K562 (cell line): Measurements from ENCODE around the gene ART1. TPM values are rescaled to one million over a fixed set of nuclear protein-coding genes. Genes with fewer than 3 reads are reported as not detected.
A peak's percentile ranks its signal among the peaks of the same experiment; 100 is the strongest.
"Not testable (repeated sequence)": the region's sequence is repeated elsewhere in the genome, so short reads cannot be mapped to it uniquely, and the experiment has no call there.

Experiments used
- ATAC-seq: fragments of 200-7000 bp; cut with Tn5 transposase; 3 replicates; pipeline ENCODE4 v1.9.1; 2020; ENCODE audit warnings: moderate library complexity
- BruUV-seq: library from RNA; stranded (reverse); fragments of 400-500 nt; replicated peaks from 2 replicates; lab custom pipeline; 2021; lab: Mats Ljungman, UMichigan
- CTCF ChIA-PET: fragments of 300-600 bp; formaldehyde crosslinking; extraction: SDS; loops from one replicate; lab custom pipeline; 2021; ENCODE audit warnings: low intra/inter-chr PET ratio; lab: Yijun Ruan, JAX
- POLR2A ChIA-PET: fragments of 300-600, 350-650 bp; sonication (Branson Sonifier 250); formaldehyde crosslinking; extraction: SDS; loops from one replicate; lab custom pipeline; 2021; ENCODE audit warnings: antibody characterized with exemption, inconsistent platforms; lab: Yijun Ruan, JAX
- DNase-seq, 4 experiments: peaks; one replicate each; pipeline versions ENCODE4 v3.0.0 to v3.0.0-alpha.2; 2011 to 2018; ENCODE audit warnings: low spot score in 3 of 4, mixed read lengths in 3 of 4; ENCODE audit errors: extremely low read depth in 1 of 4
- FAIRE-seq: peaks from 2 replicates; lab custom pipeline; 2011; peaks lifted over from hg19 to GRCh38; lab: Jason Lieb, UNC
- H2AFZ ChIP-seq: 2 replicates; pipeline ENCODE4 v1.6.0; 2011; ENCODE audit warnings: low read depth, low read length, control low read depth, inconsistent platforms
- H3K27ac ChIP-seq: fragments of 200-600 bp; 3 replicates; pipeline ENCODE4 v1.8.0; 2011; ENCODE audit warnings: low read depth, mild to moderate bottlenecking, control low read depth, inconsistent platforms, low read length, moderate library complexity, mixed read lengths; ENCODE audit errors: extremely low read depth
- H3K27me3 ChIP-seq, 2 experiments: fragments of 300-600 bp in 1 of 2; 2 replicates in 1 of 2; 3 replicates in 1 of 2; pipeline versions ENCODE4 v1.6.0 to v1.8.0; 2011; ENCODE audit warnings: inconsistent platforms in 2 of 2, low read length in 2 of 2, mild to moderate bottlenecking in 1 of 2, mixed read lengths in 1 of 2, moderate library complexity in 1 of 2; ENCODE audit not compliant: control insufficient read depth in 2 of 2, insufficient read depth in 2 of 2
- H3K36me3 ChIP-seq: fragments of 300-600 bp; 3 replicates; pipeline ENCODE4 v1.8.0; 2011; ENCODE audit warnings: mild to moderate bottlenecking, low read length, inconsistent platforms; ENCODE audit not compliant: control insufficient read depth, insufficient read depth
- H3K4me1 ChIP-seq, 2 experiments: fragments of 200-600 bp in 1 of 2; replicated peaks in 1 of 2; 2 replicates in 1 of 2; 3 replicates in 1 of 2; pipeline versions ENCODE4 v1.5.1 to v1.8.0; 2011; ENCODE audit warnings: inconsistent platforms in 2 of 2, low read length in 2 of 2, mild to moderate bottlenecking in 1 of 2, mixed read lengths in 1 of 2, moderate library complexity in 1 of 2; ENCODE audit not compliant: control insufficient read depth in 2 of 2, insufficient read depth in 2 of 2
- H3K4me2 ChIP-seq: 2 replicates; pipeline ENCODE4 v1.6.1; 2011; ENCODE audit warnings: low read length, control low read depth, inconsistent platforms, mixed read lengths; ENCODE audit not compliant: insufficient read depth
- H3K4me3 ChIP-seq: fragments of 200-600 bp; sonication (generic), shearing (Covaris generic); 2 replicates; pipeline ENCODE4 v1.5.1; 2016; ENCODE audit warnings: control low read depth, inconsistent platforms
- H3K79me2 ChIP-seq: fragments of 200-600 bp; 3 replicates; pipeline ENCODE4 v1.8.0; 2011; ENCODE audit warnings: low read length, inconsistent platforms; ENCODE audit not compliant: control insufficient read depth, insufficient read depth
- H3K9ac ChIP-seq, 2 experiments: 2 replicates each; pipeline versions ENCODE4 v1.6.0 to v1.6.1; 2011; ENCODE audit warnings: low read depth in 2 of 2, low read length in 2 of 2, control low read depth in 1 of 2, inconsistent platforms in 1 of 2, mild to moderate bottlenecking in 1 of 2, mixed read lengths in 1 of 2; ENCODE audit not compliant: insufficient read depth in 1 of 2
- H3K9me1 ChIP-seq: one replicate; pipeline ENCODE4 v1.6.0; 2011; ENCODE audit warnings: inconsistent platforms, mild to moderate bottlenecking, low read length, moderate library complexity; ENCODE audit not compliant: control insufficient read depth, insufficient read depth
- H3K9me3 ChIP-seq: replicated peaks from 2 replicates; pipeline ENCODE4 v1.5.1; 2011; ENCODE audit warnings: low read depth, low read length, inconsistent platforms; ENCODE audit not compliant: control insufficient read depth, insufficient read depth
- H4K20me1 ChIP-seq: replicated peaks from 2 replicates; pipeline ENCODE4 v1.6.1; 2011; ENCODE audit warnings: low read length, inconsistent platforms, mixed read lengths; ENCODE audit not compliant: control insufficient read depth, insufficient read depth
- CTBP1 ChIP-seq: fragments of 450-650 bp; IDR thresholded peaks from 2 replicates; pipeline ENCODE4 v1.6.1; 2016; ENCODE audit warnings: borderline replicate concordance
- GATA2 ChIP-seq: sonication (generic); formaldehyde crosslinking; IDR thresholded peaks from 2 replicates; pipeline ENCODE4 v1.4.0; 2020; ENCODE audit warnings: mild to moderate bottlenecking, missing genetic modification reagents
- TOE1 ChIP-seq, 2 experiments: fragments of 450-650 bp in 1 of 2; sonication (generic) in 1 of 2; formaldehyde crosslinking in 1 of 2; IDR thresholded peaks; 2 replicates each; pipeline versions ENCODE4 v1.7.1 to v1.8.0; 2016 to 2022; ENCODE audit warnings: borderline replicate concordance in 2 of 2, mild to moderate bottlenecking in 2 of 2, antibody characterized with exemption in 1 of 2, inconsistent platforms in 1 of 2, low read depth in 1 of 2, missing genetic modification reagents in 1 of 2, moderate library complexity in 1 of 2
- ZNF263 ChIP-seq: sonication (generic); formaldehyde crosslinking; IDR thresholded peaks from 2 replicates; pipeline ENCODE4 v1.8.0; 2022; ENCODE audit warnings: mild to moderate bottlenecking, missing genetic modification reagents, borderline replicate concordance
- WGBS: fragments of 100-300 bp; shearing (Covaris generic); methylation state at CpG from one replicate; pipeline ENCODE4 v1.1.6; 2016; ENCODE audit warnings: low coverage, mixed read lengths; ENCODE audit not compliant: insufficient coverage; ENCODE audit errors: missing lambda C conversion rate; 5-methylcytosine and 5-hydroxymethylcytosine counted together
- in situ Hi-C: fragments of 300-500 bp; cut with MboI; formaldehyde crosslinking; loops from 4 replicates; pipeline ENCODE4 v1.15.0; 2018; ENCODE audit warnings: inconsistent platforms, mixed read lengths
- intact Hi-C: fragments of 100-400 bp; cut with micrococcal nuclease; formaldehyde crosslinking; loops from 2 replicates; pipeline ENCODE4 v1.14.2; 2022
- polyA plus RNA-seq, 8 experiments: library from polyadenylated mRNA; depleted of rRNA in 4 of 8; stranded (reverse) in 5 of 8; unstranded in 3 of 8; fragments of >200 nt; fragmentation: Nextera tagmentation in 2 of 8; fragmentation: Illumina TruSeq in 1 of 8; extraction: Ambion mirVana in 2 of 8; extraction: Trizol in 1 of 8; gene quantifications; 2 replicates each; pipeline versions ENCODE4 v1.2.1 to v1.2.3, GENCODE V29; 2011 to 2014; ENCODE audit warnings: inconsistent platforms in 1 of 8, missing spikeins in 1 of 8
- total RNA-seq, 7 experiments: library from RNA; depleted of rRNA in 6 of 7; stranded (reverse); fragments of >200 nt in 6 of 7; fragmentation: Illumina TruSeq in 2 of 7; extraction: Trizol in 2 of 7; gene quantifications; 2 replicates each; pipeline versions ENCODE4 v1.2.1 to v1.2.3, GENCODE V29; 2011 to 2021; ENCODE audit warnings: low replicate concordance in 1 of 7
- TF ChIP-seq, protein P1 (sequence below): fragments of 450-650 bp; IDR thresholded peaks from 2 replicates; pipeline ENCODE4 v1.6.1; 2016

ART1 gene
- total and polyA plus RNA-seq, 9 of the 15 experiments (the other 6 are each of a cell fraction or from before 2014, with no cell fraction given), result not detected

DNA sequence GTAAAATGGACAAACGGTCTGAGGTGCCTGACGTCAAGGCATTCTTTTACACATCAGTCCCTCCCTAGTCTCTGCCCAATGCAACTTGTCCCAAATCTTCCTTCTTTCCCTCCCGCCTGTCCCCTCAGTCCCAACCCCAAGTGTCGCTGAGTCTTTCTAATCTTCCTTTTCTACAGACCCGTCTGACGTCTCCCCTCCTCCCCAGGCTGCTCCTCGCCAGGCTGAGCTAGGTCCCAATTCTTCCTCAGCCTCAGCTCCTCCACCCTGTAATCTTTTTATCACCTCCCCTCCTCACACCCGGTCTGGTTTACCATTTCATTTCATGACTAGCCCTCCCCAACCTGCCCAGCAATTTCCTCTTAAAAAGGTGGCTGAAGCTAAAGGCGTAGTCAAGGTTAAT, 4.4 kb downstream of the ART1 start:
- CTCF ChIA-PET; H3K79me2 ChIP-seq; H3K27ac ChIP-seq; H3K36me3 ChIP-seq; H3K27me3 ChIP-seq; H4K20me1 ChIP-seq; H3K9me3 ChIP-seq; POLR2A ChIA-PET; H3K4me3 ChIP-seq; intact Hi-C loops; BruUV-seq; ATAC-seq; H3K9ac ChIP-seq; FAIRE-seq; H3K9me1 ChIP-seq; TF ChIP-seq TOE1 (CRISPR knock-in tag; IDR thresholded peaks at IDR 0.05; ENCODE audit: borderline replicate concordance, low read depth): not testable (repeated sequence)
- TF ChIP-seq GATA2 (CRISPR knock-in tag) (0 out of 2 replicates have a peak, but pooled peaks have one; percentile 33), ZNF263 (CRISPR knock-in tag) (peak; percentile 95), CTBP1 (0 out of 2 replicates have a peak, but pooled peaks have one; percentile 15), TOE1 (IDR thresholded peaks at IDR 0.05; ENCODE audit: borderline replicate concordance) (0 out of 2 replicates have a peak, but pooled peaks have one; percentile 14)
- TF ChIP-seq, protein P1, sequence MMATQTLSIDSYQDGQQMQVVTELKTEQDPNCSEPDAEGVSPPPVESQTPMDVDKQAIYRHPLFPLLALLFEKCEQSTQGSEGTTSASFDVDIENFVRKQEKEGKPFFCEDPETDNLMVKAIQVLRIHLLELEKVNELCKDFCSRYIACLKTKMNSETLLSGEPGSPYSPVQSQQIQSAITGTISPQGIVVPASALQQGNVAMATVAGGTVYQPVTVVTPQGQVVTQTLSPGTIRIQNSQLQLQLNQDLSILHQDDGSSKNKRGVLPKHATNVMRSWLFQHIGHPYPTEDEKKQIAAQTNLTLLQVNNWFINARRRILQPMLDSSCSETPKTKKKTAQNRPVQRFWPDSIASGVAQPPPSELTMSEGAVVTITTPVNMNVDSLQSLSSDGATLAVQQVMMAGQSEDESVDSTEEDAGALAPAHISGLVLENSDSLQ, result 0 out of 2 replicates have a peak, but pooled peaks have one; percentile 10
- in situ Hi-C loops, result loop anchor here (5.0 kb wide), 1 partner anchor 1513 kb away; no protein-coding TSS in a partner anchor
- Histone ChIP-seq H2AFZ (peak overlapping the region; percentile 72), H3K4me1 (peaks cover 7 to 12% of the 10 kb centered on the region in 2 experiments; a peak in 4 of 5 replicates), H3K4me2 (peak overlapping the region; percentile 70)
- 0% methylated on average over 8 of the region's 9 CpGs for WGBS
- DNase-seq, result peak in 1 of 4 experiments; percentile 34
